Uterus (tissue), 4 donors: Measurements from ENCODE around the gene ATP6V1B1. TPM values are rescaled to one million over a fixed set of nuclear protein-coding genes. Genes with fewer than 3 reads are reported as not detected.

Experiments used
- DNase-seq, 2 donors: peaks; one replicate each; pipeline ENCODE4 v3.0.0-alpha.2; 2019 to 2020
- H3K27ac ChIP-seq, 2 donors: fragments of 200-600 bp; sonication (generic); 1 replicate in 1 of 2; 2 replicates in 1 of 2; pipeline ENCODE4 v1.5.1; 2016 to 2018
- H3K27me3 ChIP-seq, 2 donors: fragments of 200-600 bp; sonication (generic); one replicate each; pipeline ENCODE4 v1.5.1; 2018 to 2019; ENCODE audit warnings: control low read depth in 1 of 2
- H3K36me3 ChIP-seq, 2 donors: fragments of 200-600 bp; sonication (generic); one replicate each; pipeline ENCODE4 v1.5.1; 2019; ENCODE audit warnings: control low read depth in 1 of 2
- H3K4me1 ChIP-seq, 2 donors: fragments of 200-600 bp; sonication (generic); one replicate each; pipeline ENCODE4 v1.5.1; 2018 to 2019; ENCODE audit warnings: control low read depth in 1 of 2
- H3K4me3 ChIP-seq, 2 donors: fragments of 200-600 bp; sonication (generic); 1 replicate in 1 of 2; 2 replicates in 1 of 2; pipeline ENCODE4 v1.5.1; 2018 to 2019; ENCODE audit warnings: mild to moderate bottlenecking in 1 of 2
- H3K9me3 ChIP-seq, 2 donors: fragments of 200-600 bp; sonication (generic); one replicate each; pipeline ENCODE4 v1.5.1; 2019; ENCODE audit warnings: control low read depth in 1 of 2
- CTCF ChIP-seq, 4 experiments: fragments of 200-600 bp in 2 of 4; fragments of 450-650 bp in 2 of 4; sonication (generic) in 2 of 4; IDR thresholded peaks; one replicate each; pipeline ENCODE4 v1.5.1; 2016 to 2019; ENCODE audit warnings: antibody characterized with exemption in 4 of 4, mild to moderate bottlenecking in 2 of 4, moderate library complexity in 1 of 4
- POLR2A ChIP-seq, 2 donors: fragments of 450-650 bp; IDR thresholded peaks; one replicate each; pipeline ENCODE4 v1.6.1; 2016; ENCODE audit warnings: antibody characterized with exemption in 2 of 2, mild to moderate bottlenecking in 1 of 2, moderate library complexity in 1 of 2
- intact Hi-C: fragments of 100-400 bp; cut with DNase I; formaldehyde crosslinking; loops from one replicate; pipeline ENCODE4 v1.15.1; 2023; ENCODE audit warnings: low total_unique reads
- total RNA-seq, 4 donors: library from RNA; depleted of rRNA in 3 of 4; stranded (reverse); fragments of >200 nt in 3 of 4; gene quantifications; one replicate each; pipeline versions ENCODE4 v1.1.0 to v1.2.4, GENCODE V29; 2014 to 2023
- donor health status: DM: yes; HTN: yes; CAD: no.

The ATP6V1B1 gene
- total RNA-seq, 4 donors from 2014 or later = 3.4 to 3.7 TPM; not detected in 2

DNA sequence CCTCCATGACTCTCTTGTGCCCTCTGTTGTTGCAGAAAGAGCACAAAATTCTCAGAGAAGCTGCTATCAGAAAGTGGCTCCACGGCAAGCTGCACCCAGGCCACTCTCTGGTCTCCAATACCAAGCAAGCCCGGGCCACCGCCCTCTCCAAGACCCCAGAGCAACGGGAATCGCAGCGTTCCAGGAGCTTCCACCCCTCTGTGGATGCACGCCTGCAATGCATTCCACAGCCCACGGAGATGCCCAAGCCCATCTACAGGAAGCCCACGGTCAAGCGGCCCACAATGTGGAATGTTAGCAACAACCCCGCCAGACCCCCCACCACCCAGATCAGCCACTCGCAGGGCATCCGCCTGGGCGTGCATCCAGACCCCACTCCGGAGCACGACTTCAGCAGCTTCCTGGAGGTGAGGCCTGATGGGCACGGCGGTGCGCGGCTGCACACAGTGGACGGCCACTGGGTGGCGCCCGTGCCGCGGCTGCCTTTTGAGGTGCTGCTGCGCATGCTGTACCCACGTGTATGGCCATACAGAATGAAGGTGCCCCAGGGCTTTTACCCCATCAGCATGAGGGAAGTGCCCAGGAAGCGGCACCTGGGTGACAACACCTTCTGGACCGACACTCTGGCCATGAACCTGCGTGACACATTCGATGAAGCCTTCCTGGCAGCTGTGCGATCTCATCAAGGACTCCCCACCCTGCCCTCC, 49.0 kb downstream of the ATP6V1B1 start:
- no peak overlapping the region for H3K4me3 ChIP-seq
- H3K27ac ChIP-seq = no peak overlapping the region
- no peaks in the 10 kb centered on the region for H3K36me3 ChIP-seq
- no peaks in the 10 kb centered on the region for H3K27me3 ChIP-seq
- H3K9me3 ChIP-seq = no peaks in the 10 kb centered on the region
- intact Hi-C loops = no loop called here
- DNase-seq = peak in 1 of 2 donors; percentile 46
- peak in 3 of 4 experiments; percentile 39 to 63 (median 42) for TF ChIP-seq CTCF (IDR thresholded peaks at IDR 0.05)
- TF ChIP-seq POLR2A (IDR thresholded peaks at IDR 0.05) = no peak
- no peaks in the 10 kb centered on the region for H3K4me1 ChIP-seq

- Histone ChIP-seq H3K36me3 (no peaks in the 10 kb centered on the region), H3K9me3 (no peaks in the 10 kb centered on the region), H3K27ac (no peak overlapping the region), H3K4me1 (no peaks in the 10 kb centered on the region), H3K4me3 (no peak overlapping the region), H3K27me3 (no peaks in the 10 kb centered on the region)
- DNase-seq = peak in 1 of 2 donors; percentile 9
- intact Hi-C loops = no loop called here
- TF ChIP-seq CTCF (IDR thresholded peaks at IDR 0.05) (no peak), POLR2A (IDR thresholded peaks at IDR 0.05) (no peak)
Observed at GRCh38 chr2:70985283-70985688, 49.6 kb downstream of the ATP6V1B1 start.

DNA sequence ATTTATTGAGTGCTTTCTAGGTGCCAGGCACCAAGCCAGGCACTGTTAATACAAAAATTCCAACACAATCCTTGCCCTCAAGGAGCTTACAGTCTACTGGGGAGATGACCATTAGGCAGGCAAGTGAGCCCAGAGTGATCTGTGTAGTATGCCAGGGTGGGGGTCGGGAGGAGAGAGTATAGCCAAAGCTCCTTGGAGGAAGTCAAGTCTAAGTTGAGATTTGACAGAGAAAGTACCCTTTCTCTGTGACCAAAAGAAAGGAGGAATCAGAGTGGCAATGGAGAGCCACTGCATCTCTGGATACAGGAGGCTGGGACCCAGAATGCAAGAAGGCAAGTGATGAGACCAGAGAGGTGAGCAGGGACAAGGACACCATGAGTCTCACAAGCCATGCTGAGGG, 50.3 kb downstream of the ATP6V1B1 start:
- H3K9me3 ChIP-seq = no peaks in the 10 kb centered on the region
- no peaks in the 10 kb centered on the region for H3K36me3 ChIP-seq
- no peaks in the 10 kb centered on the region for H3K4me1 ChIP-seq
- TF ChIP-seq POLR2A (IDR thresholded peaks at IDR 0.05) (no peak), CTCF (IDR thresholded peaks at IDR 0.05) (no peak)
- intact Hi-C loops = no loop called here
- H3K4me3 ChIP-seq = no peak overlapping the region
- no peaks in the 10 kb centered on the region for H3K27me3 ChIP-seq
- peak; percentile 3 to 5 for DNase-seq
- no peak overlapping the region for H3K27ac ChIP-seq

GRCh38 chr2:70986499-70987189, 50.9 kb downstream of the ATP6V1B1 start:
- TF ChIP-seq POLR2A (IDR thresholded peaks at IDR 0.05) (no peak), CTCF (IDR thresholded peaks at IDR 0.05) (no peak)
- Histone ChIP-seq H3K27ac (no peak overlapping the region), H3K4me3 (no peak overlapping the region), H3K27me3 (no peaks in the 10 kb centered on the region), H3K4me1 (no peaks in the 10 kb centered on the region), H3K9me3 (no peaks in the 10 kb centered on the region), H3K36me3 (no peaks in the 10 kb centered on the region)
- intact Hi-C loops = no loop called here
- peak in 1 of 2 donors; percentile 2 for DNase-seq

DNA sequence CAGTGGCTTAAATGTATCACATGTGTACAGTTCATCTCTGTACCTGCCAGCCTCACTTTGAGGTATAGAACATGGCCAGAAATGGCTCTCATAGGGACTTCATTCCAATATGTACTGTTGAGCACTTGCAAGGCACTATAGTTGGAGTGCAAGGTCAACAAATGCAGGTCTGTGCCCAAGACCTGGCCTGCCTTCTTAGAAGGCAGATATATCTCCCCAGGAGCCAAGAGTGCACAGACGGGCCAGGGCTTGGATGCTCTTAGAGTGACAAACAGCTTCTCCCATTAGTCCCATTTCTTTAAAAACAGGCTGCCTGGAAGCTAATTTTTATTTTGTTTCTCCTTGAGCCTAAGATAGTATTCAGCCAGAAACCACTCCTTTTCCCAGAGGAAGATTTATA, 51.7 kb downstream of the ATP6V1B1 start:
- TF ChIP-seq CTCF (IDR thresholded peaks at IDR 0.05) (no peak), POLR2A (IDR thresholded peaks at IDR 0.05) (no peak)
- DNase-seq = peak in 1 of 2 donors; percentile 3

More for the DNA sequence above, 51.7 kb downstream of the ATP6V1B1 start:
- Histone ChIP-seq H3K9me3 (no peaks in the 10 kb centered on the region), H3K36me3 (no peaks in the 10 kb centered on the region), H3K4me3 (no peak overlapping the region), H3K4me1 (peaks cover 0 to under 1% of the 10 kb centered on the region in 2 donors), H3K27ac (no peak overlapping the region), H3K27me3 (no peaks in the 10 kb centered on the region)
- intact Hi-C loops = no loop called here
